ENCODE data around the gene ATP1A2.

- TF ChIP-seq GATA3 (IDR thresholded peaks at IDR 0.05; ENCODE audit: low read depth, low read length) (no peak), GATA2 (IDR thresholded peaks at IDR 0.05; ENCODE audit: low read depth, low read length) (no peak)
Observed at GRCh38 chr1:160101717-160102522, 13.6 kb upstream of the ATP1A2 start.

All from SH-SY5Y (cell line).